SK-N-SH (cell line): ENCODE measurements around the gene ARHGEF39. TPM values are rescaled to one million over a fixed set of nuclear protein-coding genes. Genes with fewer than 3 reads are reported as not detected.

Experiments
- CTCF ChIA-PET: fragments of 300-600, 350-600 bp; formaldehyde crosslinking; extraction: SDS; loops from one replicate; lab custom pipeline; 2021; lab: Yijun Ruan, JAX
- POLR2A ChIA-PET: fragments of 350-600 bp; sonication (Branson Sonifier 250); formaldehyde crosslinking; extraction: SDS; loops from one replicate; lab custom pipeline; 2020; ENCODE audit warnings: antibody characterized with exemption, inconsistent platforms; lab: Yijun Ruan, JAX
- DNase-seq: peaks from one replicate; pipeline ENCODE4 v3.0.0; 2012
- H2AFZ ChIP-seq: fragments of 200-600 bp; sonication (generic); 2 replicates; pipeline ENCODE4 v1.8.1; 2016; ENCODE audit warnings: antibody characterized with exemption, mild to moderate bottlenecking, low read depth
- H3F3A ChIP-seq: fragments of 200-600 bp; sonication (generic); replicated peaks from 2 replicates; pipeline ENCODE3; 2016; ENCODE audit warnings: antibody characterized with exemption, mild to moderate bottlenecking; ENCODE audit not compliant: insufficient read depth
- H3K27ac ChIP-seq, 2 experiments: fragments of 200-500 bp in 1 of 2; fragments of 200-600 bp in 1 of 2; sonication (Bioruptor generic) in 1 of 2; sonication (generic), shearing (Covaris generic) in 1 of 2; 2 replicates each; pipeline versions ENCODE4 v1.5.1 to v1.6.1; 2014 to 2016; ENCODE audit warnings: low read depth in 2 of 2, inconsistent platforms in 1 of 2, low read length in 1 of 2, mild to moderate bottlenecking in 1 of 2, mixed read lengths in 1 of 2
- H3K27me3 ChIP-seq: fragments of 200-600 bp; sonication (generic), shearing (Covaris generic); 2 replicates; pipeline ENCODE4 v1.6.1; 2016; ENCODE audit warnings: mixed run types; ENCODE audit not compliant: insufficient read depth
- H3K36me3 ChIP-seq, 2 experiments: fragments of 200-500 bp in 1 of 2; fragments of 200-600 bp in 1 of 2; sonication (Bioruptor generic) in 1 of 2; sonication (generic) in 1 of 2; replicated peaks in 1 of 2; 2 replicates each; pipeline versions ENCODE3 to v1.5.1; 2014 to 2016; ENCODE audit warnings: low read length in 1 of 2, mild to moderate bottlenecking in 1 of 2; ENCODE audit not compliant: insufficient read depth in 2 of 2, control insufficient read depth in 1 of 2
- H3K4me1 ChIP-seq, 2 experiments: fragments of 200-500 bp in 1 of 2; fragments of 200-600 bp in 1 of 2; sonication (Bioruptor generic) in 1 of 2; sonication (generic), shearing (Covaris generic) in 1 of 2; 2 replicates each; pipeline versions ENCODE4 v1.5.1 to v1.6.1; 2014 to 2016; ENCODE audit warnings: low read depth in 1 of 2, low read length in 1 of 2, mixed run types in 1 of 2; ENCODE audit not compliant: insufficient read depth in 2 of 2, control insufficient read depth in 1 of 2
- H3K4me2 ChIP-seq: fragments of 200-600 bp; sonication (generic), shearing (Covaris generic); 2 replicates; pipeline ENCODE4 v1.6.1; 2017; ENCODE audit warnings: mixed run types
- H3K4me3 ChIP-seq, 2 experiments: fragments of 200-500 bp in 1 of 2; fragments of 200-600 bp in 1 of 2; sonication (Bioruptor generic) in 1 of 2; sonication (generic), shearing (Covaris generic) in 1 of 2; 2 replicates each; pipeline versions ENCODE4 v1.5.1 to v1.8.1; 2014 to 2016; ENCODE audit warnings: low read depth in 2 of 2, inconsistent platforms in 1 of 2, low read length in 1 of 2, mild to moderate bottlenecking in 1 of 2, mixed read lengths in 1 of 2, moderate library complexity in 1 of 2
- H3K79me2 ChIP-seq: fragments of 200-600 bp; sonication (generic); 2 replicates; pipeline ENCODE4 v1.8.1; 2017; ENCODE audit warnings: mild to moderate bottlenecking; ENCODE audit not compliant: insufficient read depth
- H3K9ac ChIP-seq: fragments of 200-600 bp; sonication (generic); 2 replicates; pipeline ENCODE4 v1.6.1; 2017; ENCODE audit warnings: mixed run types
- H3K9me2 ChIP-seq: fragments of 200-600 bp; sonication (generic); 2 replicates; pipeline ENCODE4 v1.6.1; 2017; ENCODE audit warnings: mixed run types
- H3K9me3 ChIP-seq: fragments of 200-600 bp; sonication (generic); 2 replicates; pipeline ENCODE4 v1.6.1; 2017; ENCODE audit warnings: mixed run types, mild to moderate bottlenecking, moderate library complexity
- H4K20me1 ChIP-seq: fragments of 200-600 bp; sonication (generic); 2 replicates; pipeline ENCODE4 v1.6.1; 2017; ENCODE audit warnings: mild to moderate bottlenecking, mixed run types; ENCODE audit not compliant: insufficient read depth
- CHD2 ChIP-seq: fragments of 150-350 bp; IDR thresholded peaks from 2 replicates; pipeline ENCODE4 v1.6.1; 2018; ENCODE audit warnings: low read length; ENCODE audit not compliant: partially characterized antibody
- ELF1 ChIP-seq: IDR thresholded peaks from 2 replicates; pipeline ENCODE4 v1.4.0; 2012
- EP300 ChIP-seq, 2 experiments: IDR thresholded peaks; 2 replicates each; pipeline versions ENCODE4 v1.4.0 to v1.6.1; 2012; ENCODE audit warnings: borderline replicate concordance in 1 of 2, low read depth in 1 of 2, low read length in 1 of 2
- EZH2phosphoT487 ChIP-seq: fragments of 200-600 bp; sonication (generic); IDR thresholded peaks from 2 replicates; pipeline ENCODE4 v1.6.1; 2017; ENCODE audit warnings: low read depth, mixed run types, mild to moderate bottlenecking, antibody characterized with exemption, moderate library complexity, borderline replicate concordance
- GABPA ChIP-seq: IDR thresholded peaks from 2 replicates; pipeline ENCODE4 v1.4.0; 2012; ENCODE audit warnings: low read depth, mild to moderate bottlenecking
- MXI1 ChIP-seq: IDR thresholded peaks from 2 replicates; pipeline ENCODE4 v1.6.1; 2012; ENCODE audit warnings: mild to moderate bottlenecking, low read depth, low read length, improper control_type of control experiment
- POLR2AphosphoS5 ChIP-seq: IDR thresholded peaks from 2 replicates; pipeline ENCODE4 v1.6.1; 2012; ENCODE audit warnings: low read depth, low read length
- TEAD4 ChIP-seq: IDR thresholded peaks from 2 replicates; pipeline ENCODE4 v1.4.0; 2012; ENCODE audit warnings: mild to moderate bottlenecking, borderline replicate concordance; ENCODE audit not compliant: insufficient read depth
- YY1 ChIP-seq: IDR thresholded peaks from 2 replicates; pipeline ENCODE4 v1.4.0; 2012; ENCODE audit warnings: low read depth, mild to moderate bottlenecking
- WGBS: methylation state at CpG from one replicate; pipeline ENCODE4 v1.1.6; 2017; ENCODE audit warnings: low lambda C conversion rate; 5-methylcytosine and 5-hydroxymethylcytosine counted together
- polyA plus RNA-seq, 3 experiments: library from polyadenylated mRNA; depleted of rRNA; stranded (reverse); fragments of >200 nt; gene quantifications; 2 replicates each; pipeline ENCODE4 v1.2.3, GENCODE V29; 2012

Gene ARHGEF39
- polyA plus RNA-seq, 1 of the 3 experiments (the other 2 are of a cell fraction), result 4.9 TPM

GRCh38 chr9:35680331-35681105 lies 15.5 kb upstream of the ARHGEF39 start:
- Histone ChIP-seq H3K9ac (no peak overlapping the region), H3K4me1 (peaks cover 4% of the 10 kb centered on the region in 2 experiments; a peak in 1 of 4 replicates), H3K4me2 (no peak overlapping the region), H2AFZ (no peak overlapping the region), H3K27me3 (no peaks in the 10 kb centered on the region), H3K36me3 (peaks cover 22 to 30% of the 10 kb centered on the region in 2 experiments), H3K79me2 (peaks cover under 1% of the 10 kb centered on the region; the same call in 1 of the 2 replicates), H4K20me1 (peaks cover 20% of the 10 kb centered on the region), H3K9me2 (no peaks in the 10 kb centered on the region), H3K4me3 (no peak overlapping the region), H3K9me3 (no peaks in the 10 kb centered on the region), H3F3A (peaks cover 37% of the 10 kb centered on the region), H3K27ac (0 out of 4 replicates have a peak overlapping the region, but pooled peaks of 1 of the 2 experiments have one; percentile 28)
- TF ChIP-seq EZH2phosphoT487 (no peak), TEAD4 (no peak), YY1 (no peak), POLR2AphosphoS5 (peak; percentile 55; the same call in 1 of the 2 replicates), CHD2 (no peak), MXI1 (no peak), GABPA (no peak), ELF1 (no peak)
- WGBS, result 85% methylated on average over 15 of the region's 15 CpGs
- no peak for DNase-seq
- ChIA-PET CTCF (interaction anchor here (0.9 to 1.2 kb wide), 3 partner anchors 22 to 77 kb away, joined by 3 to 6 read pairs (median 4); partner anchors contain the start of genes CCDC107 and RMRP), POLR2A (interaction anchor here (1.0 to 1.7 kb wide), 2 partner anchors 10 to 22 kb away, joined by 3 to 4 read pairs; partner anchors contain the start of genes CCDC107 and RMRP)

- ChIA-PET POLR2A (interaction anchor here (1.0 to 1.7 kb wide), 2 partner anchors 11 to 22 kb away, joined by 3 to 4 read pairs; partner anchors contain the start of genes CCDC107 and RMRP), CTCF (interaction anchor here (0.9 to 1.2 kb wide), 4 partner anchors 21 to 76 kb away, joined by 3 to 6 read pairs (median 4); partner anchors contain the start of genes CCDC107 and RMRP)
These were observed 14.9 kb upstream of the ARHGEF39 start for GRCh38 chr9:35679766-35680330.

More at GRCh38 chr9:35679766-35680330, 14.9 kb upstream of the ARHGEF39 start:
- Histone ChIP-seq H2AFZ (no peak overlapping the region), H3K36me3 (peaks cover 17 to 23% of the 10 kb centered on the region in 2 experiments), H4K20me1 (peaks cover 15% of the 10 kb centered on the region), H3K79me2 (no peaks in the 10 kb centered on the region), H3K9me2 (no peaks in the 10 kb centered on the region), H3F3A (peaks cover 36% of the 10 kb centered on the region), H3K9me3 (no peaks in the 10 kb centered on the region), H3K27me3 (no peaks in the 10 kb centered on the region), H3K4me3 (no peak overlapping the region), H3K27ac (no peak overlapping the region), H3K4me2 (no peak overlapping the region), H3K4me1 (peaks cover 4 to 7% of the 10 kb centered on the region in 2 experiments; a peak in 1 of 4 replicates), H3K9ac (no peak overlapping the region)
- WGBS, result 96% methylated on average over 8 of the region's 8 CpGs
- DNase-seq, result no peak
- no peak for TF ChIP-seq EP300 (IDR thresholded peaks at IDR 0.05; ENCODE audit: borderline replicate concordance in 1 of 2, low read depth in 1 of 2, low read length in 1 of 2)
- no peak for TF ChIP-seq ELF1
